Activated CD4-positive, alpha-beta T cell treated with anti-CD3 and anti-CD28 coated beads, Interleukin-2, amount 50 U/mL, for 24 hours (primary cell): ENCODE measurements around the gene OBP2A.
A peak's percentile ranks its signal among the peaks of the same experiment; 100 is the strongest.
"Not testable (repeated sequence)": the region's sequence is repeated elsewhere in the genome, so short reads cannot be mapped to it uniquely, and the experiment has no call there.

Source experiments
- DNase-seq, 2 donors: peaks; one replicate each; pipeline ENCODE4 v3.0.0-alpha.2; 2020; ENCODE audit warnings: low read depth in 1 of 2, low spot score in 1 of 2

OBP2A gene, protein sequence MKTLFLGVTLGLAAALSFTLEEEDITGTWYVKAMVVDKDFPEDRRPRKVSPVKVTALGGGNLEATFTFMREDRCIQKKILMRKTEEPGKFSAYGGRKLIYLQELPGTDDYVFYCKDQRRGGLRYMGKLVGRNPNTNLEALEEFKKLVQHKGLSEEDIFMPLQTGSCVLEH

DNA sequence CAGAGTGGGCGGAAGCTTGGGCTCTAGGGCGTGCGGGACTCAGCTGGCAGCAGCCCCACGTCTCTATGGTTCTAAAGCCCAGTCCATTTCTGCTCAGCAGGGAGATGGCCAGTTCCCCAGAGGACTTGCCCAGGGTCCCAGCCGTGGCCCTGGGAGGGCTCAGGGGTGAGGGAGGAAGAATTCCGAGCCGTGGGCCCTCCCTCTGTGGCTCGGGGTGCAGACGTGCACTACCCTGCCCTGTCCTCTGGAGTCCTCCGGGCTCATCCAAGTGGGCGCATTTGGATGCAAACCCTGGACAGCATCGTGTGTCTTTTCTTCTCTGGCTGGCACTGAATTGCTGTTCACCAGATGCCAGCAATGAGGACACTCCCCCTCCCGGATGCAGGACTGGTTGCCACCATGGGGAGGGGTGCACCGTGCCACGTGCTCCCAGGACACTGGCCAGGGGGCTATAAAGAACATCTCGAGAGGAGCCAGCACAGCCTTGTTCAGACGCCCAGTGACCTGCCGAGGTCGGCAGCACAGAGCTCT lies at the start of gene OBP2A:
TSS of gene OBP2A (plus strand) at position 481 of the 531 bp plus-strand sequence. CDS start 55 bp downstream, outside the sequence.
- not testable (repeated sequence) for DNase-seq

- DNase-seq: no peak
Measured at GRCh38 chr9:135498381-135499126, 47.4 kb upstream of the OBP2A start.

- DNase-seq: peak; percentile 79 to 83
Measured at GRCh38 chr9:135499326-135500070, 46.4 kb upstream of the OBP2A start.

- DNase-seq: peak in 1 of 2 donors; percentile 11
Measured at GRCh38 chr9:135500071-135500524, 45.8 kb upstream of the OBP2A start.

DNA sequence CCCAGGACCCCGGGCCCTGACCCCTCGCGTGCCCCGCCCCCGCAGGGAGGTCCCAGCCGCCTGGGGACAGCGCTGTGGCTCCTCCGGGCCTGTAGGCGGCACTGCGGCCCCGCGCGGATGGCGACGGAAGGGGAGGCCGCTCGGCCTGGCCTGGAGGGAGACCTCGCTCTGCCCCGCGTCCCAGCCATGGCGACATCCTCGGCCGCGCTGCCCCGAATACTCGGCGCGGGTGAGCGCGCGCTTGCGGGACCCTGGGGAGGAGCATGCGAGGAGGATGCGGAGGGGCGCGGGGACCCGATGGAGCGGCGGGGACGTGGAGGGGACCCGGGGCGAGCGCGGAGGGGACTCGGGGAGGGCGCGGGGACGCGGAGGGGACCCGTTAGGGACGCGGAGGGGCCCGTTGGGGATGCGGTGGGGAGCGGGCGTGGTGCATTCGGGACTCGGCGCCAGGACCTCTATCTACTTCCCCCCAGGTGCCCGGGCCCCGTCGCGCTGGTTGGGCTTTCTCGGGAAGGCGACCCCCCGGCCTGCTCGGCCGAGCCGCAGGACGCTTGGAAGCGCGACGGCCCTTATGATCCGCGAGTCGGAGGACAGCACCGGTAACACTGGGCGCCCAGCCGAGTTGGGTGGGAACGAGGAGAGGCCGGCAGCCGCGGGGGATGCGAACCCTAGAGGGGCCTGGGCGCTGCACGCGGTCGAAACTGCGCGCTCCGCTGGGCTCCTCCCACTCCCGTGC lies 45.2 kb upstream of the OBP2A start, which contains the start of gene MRPS2:
TSS of gene MRPS2 (plus strand) at position 158 of the 736 bp plus-strand sequence. CDS start at position 187, 29 bp downstream.
- peak; percentile 74 to 76 for DNase-seq

DNA sequence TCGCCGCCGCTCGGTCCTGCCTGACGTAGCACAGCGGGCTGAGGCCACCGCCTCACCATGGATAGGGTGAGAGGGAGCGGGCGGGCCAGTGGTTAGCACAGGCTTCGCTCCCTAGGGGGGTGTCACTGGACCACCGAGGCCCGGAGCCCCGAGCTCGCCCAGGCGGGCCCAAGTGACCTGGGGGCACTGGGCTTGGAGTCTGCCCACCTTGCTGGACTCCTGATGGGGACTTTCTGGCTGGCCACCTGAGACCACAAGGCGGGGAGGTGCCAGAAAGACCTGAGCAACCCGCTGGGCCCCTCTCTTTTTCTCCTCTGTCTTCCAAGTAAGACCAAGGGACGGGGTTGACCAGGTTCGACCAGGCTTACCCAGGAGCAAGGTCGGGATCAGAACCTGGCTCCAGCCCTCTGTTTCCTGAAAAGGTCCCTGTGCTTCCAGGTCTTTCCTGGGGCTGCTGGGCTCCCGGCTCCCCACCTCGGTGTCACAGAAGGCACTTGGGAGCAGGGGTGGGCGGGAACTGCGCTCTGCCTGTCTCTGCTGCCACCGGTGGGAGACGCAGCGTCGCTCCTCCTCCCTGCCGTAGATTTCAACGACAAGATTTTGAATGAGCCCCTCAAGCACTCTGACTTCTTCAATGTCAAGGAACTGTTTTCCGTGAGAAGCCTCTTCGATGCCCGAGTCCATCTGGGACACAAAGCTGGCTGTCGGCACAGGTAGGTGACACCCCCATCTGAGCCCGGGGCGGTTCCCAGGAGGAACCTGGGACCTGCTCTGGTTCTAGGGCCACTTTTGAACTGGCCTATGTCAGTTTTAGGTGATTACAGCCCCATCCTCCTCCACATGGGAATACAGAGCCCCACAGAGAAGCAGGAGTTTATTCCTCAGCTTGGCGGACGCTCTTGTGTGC lies 44.4 kb upstream of the OBP2A start:
- DNase-seq: no peak

GRCh38 chr9:135502168-135502872 lies 43.6 kb upstream of the OBP2A start:
- DNase-seq: no peak

GRCh38 chr9:135502873-135503321 lies 43.0 kb upstream of the OBP2A start:
- no peak for DNase-seq

DNA sequence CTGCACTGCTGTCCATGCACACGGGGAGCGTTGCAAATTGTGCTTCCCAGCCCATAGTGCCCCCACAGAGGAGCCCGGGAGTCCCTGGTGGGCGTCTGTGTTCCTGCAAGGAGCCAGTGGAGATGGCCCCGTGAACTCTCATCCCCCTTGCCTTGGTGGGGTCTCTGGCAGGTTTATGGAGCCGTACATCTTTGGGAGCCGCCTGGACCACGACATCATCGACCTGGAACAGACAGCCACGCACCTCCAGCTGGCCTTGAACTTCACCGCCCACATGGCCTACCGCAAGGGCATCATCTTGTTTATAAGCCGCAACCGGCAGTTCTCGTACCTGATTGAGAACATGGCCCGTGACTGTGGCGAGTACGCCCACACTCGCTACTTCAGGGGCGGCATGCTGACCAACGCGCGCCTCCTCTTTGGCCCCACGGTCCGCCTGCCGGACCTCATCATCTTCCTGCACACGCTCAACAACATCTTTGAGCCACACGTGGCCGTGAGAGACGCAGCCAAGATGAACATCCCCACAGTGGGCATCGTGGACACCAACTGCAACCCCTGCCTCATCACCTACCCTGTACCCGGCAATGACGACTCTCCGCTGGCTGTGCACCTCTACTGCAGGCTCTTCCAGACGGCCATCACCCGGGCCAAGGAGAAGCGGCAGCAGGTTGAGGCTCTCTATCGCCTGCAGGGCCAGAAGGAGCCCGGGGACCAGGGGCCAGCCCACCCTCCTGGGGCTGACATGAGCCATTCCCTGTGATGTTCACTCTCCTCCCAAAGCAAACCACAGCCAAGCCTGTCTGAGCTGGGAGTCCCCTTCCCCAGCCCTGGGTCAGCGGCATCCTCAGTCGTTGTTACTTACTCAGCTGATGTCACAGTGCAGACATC lies 42.3 kb upstream of the OBP2A start:
- no peak for DNase-seq

DNA sequence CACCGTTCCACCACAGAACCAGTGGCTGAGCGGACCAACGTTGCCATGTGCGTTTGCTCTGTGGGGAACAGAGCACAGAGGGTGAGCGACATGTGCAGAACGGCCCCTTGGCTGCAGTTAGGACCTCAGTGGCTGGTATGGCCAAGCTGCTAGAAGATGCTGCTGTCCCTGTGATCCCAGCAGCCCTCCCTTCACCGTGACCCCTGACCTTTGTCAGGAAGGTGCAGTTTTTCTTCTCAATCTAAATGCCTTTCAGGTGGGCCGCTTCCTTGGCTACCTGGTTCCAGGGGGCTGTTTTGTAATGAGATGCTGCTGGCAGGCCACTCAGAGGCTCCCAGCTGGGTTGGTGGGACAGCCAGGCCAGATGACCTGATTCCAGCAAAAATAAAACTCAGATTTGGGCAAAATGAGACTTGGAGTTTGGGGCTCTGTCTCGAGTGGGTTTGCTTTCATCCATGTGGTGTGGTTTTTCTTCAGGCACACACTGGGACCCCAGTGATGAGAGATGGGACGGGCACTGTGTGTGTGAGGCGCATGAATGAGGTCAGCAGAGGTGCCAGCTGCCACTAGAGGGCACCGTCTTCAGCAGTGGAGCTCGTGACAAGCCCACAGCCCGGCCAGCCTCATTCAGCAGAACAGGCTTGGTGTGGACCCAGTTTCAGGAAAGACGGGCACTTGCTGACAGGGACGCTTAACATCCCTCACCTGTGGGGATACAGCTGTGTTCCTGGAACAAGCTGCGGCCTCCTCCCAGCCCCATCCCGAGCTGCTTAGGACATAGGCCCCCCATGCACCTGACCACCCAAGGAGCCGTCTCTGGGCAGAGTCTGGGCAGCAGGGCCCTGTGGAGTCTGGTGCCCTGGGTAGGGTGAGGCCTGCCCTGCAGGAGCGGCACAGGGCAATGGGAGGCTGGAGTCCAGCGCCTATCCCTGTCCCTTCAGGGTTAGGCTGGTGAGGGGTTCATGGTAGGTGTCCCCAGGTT lies 41.4 kb upstream of the OBP2A start:
- peak; percentile 33 to 50 for DNase-seq

DNA sequence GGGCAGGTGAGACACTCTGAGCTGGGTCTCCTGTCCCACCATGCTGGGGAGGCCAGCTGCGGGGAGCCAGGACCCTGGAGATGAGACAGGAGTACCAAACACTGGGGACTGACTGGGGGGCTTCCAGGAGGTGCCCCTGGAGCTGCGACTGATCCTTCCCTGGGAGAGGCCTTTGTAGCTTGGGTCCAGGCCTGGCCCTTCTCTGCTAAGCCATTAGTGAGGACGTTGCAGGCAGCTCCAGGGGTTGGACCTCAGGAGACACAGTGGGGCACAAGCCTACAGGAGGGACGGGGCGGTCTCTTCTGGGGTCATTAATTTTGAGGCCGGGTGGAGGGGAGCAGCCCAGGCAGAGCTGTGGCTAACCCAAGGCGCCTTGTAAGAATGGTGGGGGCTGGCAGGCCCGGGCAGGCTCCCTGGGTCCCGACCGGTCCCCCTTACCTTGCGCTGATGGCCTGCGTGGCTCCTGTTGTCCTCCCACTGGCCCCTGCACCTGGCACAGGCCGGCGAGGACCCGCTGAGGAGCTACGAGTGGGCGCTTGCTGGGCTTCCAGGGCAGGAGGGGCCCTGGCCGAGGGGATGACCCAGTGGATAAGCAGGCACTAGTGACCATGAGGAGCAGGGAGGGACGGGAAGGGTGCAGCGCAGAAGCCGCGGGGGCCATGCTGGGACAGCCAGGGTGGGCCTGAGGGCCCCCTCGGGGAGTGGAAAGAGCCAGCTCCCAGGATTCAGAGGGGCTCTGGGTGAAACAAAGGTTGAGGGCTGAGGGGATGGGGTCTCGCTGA lies 40.3 kb upstream of the OBP2A start:
- DNase-seq: no peak

- DNase-seq: no peak
Measured at GRCh38 chr9:135506327-135507103, 39.4 kb upstream of the OBP2A start.

DNA sequence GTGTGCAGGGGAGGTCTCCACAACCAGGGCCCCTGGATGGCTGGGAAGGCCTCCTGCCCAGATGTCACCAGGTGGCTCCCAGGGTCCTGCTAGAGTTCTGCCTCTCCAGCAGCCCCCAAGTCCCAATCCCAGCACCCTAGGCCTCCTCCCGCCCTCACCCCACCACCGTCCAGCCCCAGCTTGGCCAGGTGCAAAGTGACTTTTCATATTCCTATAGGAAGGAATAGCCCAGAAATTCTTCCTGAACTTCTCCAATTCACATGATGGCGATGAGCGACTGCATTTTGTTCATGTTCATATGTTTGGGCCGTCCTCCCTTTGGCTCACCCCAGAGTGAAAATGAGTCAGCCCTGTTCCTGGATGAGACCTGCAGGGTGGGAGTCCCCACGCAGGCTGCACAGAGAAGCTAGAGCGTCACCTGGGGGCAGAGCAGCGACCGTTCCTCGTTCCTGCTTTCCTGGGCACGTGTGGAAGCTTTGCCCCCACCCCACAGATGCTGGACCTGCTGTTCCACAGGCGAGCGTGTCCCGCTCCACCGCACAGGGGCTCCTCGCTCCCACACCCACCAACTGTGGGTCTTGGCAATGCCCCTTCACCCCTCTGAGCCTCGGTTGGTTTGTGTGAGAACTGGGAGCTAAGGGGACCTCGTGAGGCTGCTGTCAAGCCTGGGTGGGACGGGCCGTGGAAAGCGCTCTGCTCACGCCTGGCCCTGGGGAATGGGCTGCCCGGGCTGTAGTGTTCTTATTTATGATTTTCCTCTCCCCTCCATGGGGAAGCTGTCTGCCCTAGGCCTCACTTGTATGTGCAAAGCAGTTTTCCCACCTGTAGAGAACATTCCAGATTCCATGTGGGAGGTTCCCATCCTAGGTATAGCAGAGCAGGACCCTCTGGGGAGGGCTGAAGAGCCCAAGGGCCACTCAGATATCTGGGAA lies 38.6 kb upstream of the OBP2A start:
- no peak for DNase-seq

GRCh38 chr9:135508211-135508820 lies 37.6 kb upstream of the OBP2A start:
- no peak for DNase-seq
